AG20443 (cell line): ENCODE data around the gene UTP4.

Experiments used
- DNase-seq: peaks from one replicate; pipeline ENCODE4 v3.0.0; 2012; ENCODE audit warnings: low spot score, mixed read lengths

The UTP4 gene

GRCh38 chr16:69132424-69133252 lies at the start of gene UTP4, which contains the start of gene CHTF8:
Gene UTP4, plus strand, starts transcription at chr16:69132649. Its CDS starts 811 bp downstream, at chr16:69133460.
Gene CHTF8, minus strand, starts transcription at chr16:69132588. Its CDS starts 11,130 bp downstream, at chr16:69121458.
- DNase-seq: peak; percentile 96

- no peak for DNase-seq
Measured at GRCh38 chr16:69083306-69083941, 49.0 kb upstream of the UTP4 start.

GRCh38 chr16:69084289-69084688 lies 48.2 kb upstream of the UTP4 start:
- DNase-seq: peak; percentile 45

GRCh38 chr16:69085032-69085695 lies 47.3 kb upstream of the UTP4 start:
- DNase-seq: no peak

GRCh38 chr16:69087161-69087581 lies 45.3 kb upstream of the UTP4 start:
- no peak for DNase-seq

GRCh38 chr16:69088684-69089083 lies 43.8 kb upstream of the UTP4 start:
- DNase-seq: no peak

- DNase-seq: no peak
Measured at GRCh38 chr16:69089091-69089910, 43.1 kb upstream of the UTP4 start.

- DNase-seq: no peak
Measured at GRCh38 chr16:69093974-69094373, 38.5 kb upstream of the UTP4 start.

- no peak for DNase-seq
Measured at GRCh38 chr16:69094501-69094900, 37.9 kb upstream of the UTP4 start.

- DNase-seq: no peak
Measured at GRCh38 chr16:69095193-69095592, 37.3 kb upstream of the UTP4 start.

GRCh38 chr16:69100071-69100691 lies 32.3 kb upstream of the UTP4 start:
- DNase-seq: no peak

- DNase-seq: peak; percentile 85
Measured at GRCh38 chr16:69105501-69106361, 26.7 kb upstream of the UTP4 start, which contains the start of gene HAS3. Gene HAS3, plus strand, starts transcription at chr16:69105653. Its CDS starts 3,743 bp downstream, at chr16:69109396.

- peak; percentile 50 for DNase-seq
Measured at GRCh38 chr16:69106491-69107315, 25.7 kb upstream of the UTP4 start.

- peak; percentile 67 for DNase-seq
Measured at GRCh38 chr16:69107316-69107962, 25.0 kb upstream of the UTP4 start.

- no peak for DNase-seq
Measured at GRCh38 chr16:69108064-69108904, 24.2 kb upstream of the UTP4 start.

GRCh38 chr16:69108905-69109252 lies 23.6 kb upstream of the UTP4 start:
- DNase-seq: no peak

GRCh38 chr16:69109486-69110270 lies 22.8 kb upstream of the UTP4 start:
- DNase-seq: no peak
